GM21390 (cell line): ENCODE data around the gene ARL5C.
"Not testable (repeated sequence)": the region's sequence is repeated elsewhere in the genome, so short reads cannot be mapped to it uniquely, and the experiment has no call there.

Experiments
- ATAC-seq: cut with Tn5 transposase; IDR thresholded peaks from one replicate; pipeline ENCODE4 v1.9.1; 2021; ENCODE audit not compliant: unreplicated experiment

Gene ARL5C

DNA sequence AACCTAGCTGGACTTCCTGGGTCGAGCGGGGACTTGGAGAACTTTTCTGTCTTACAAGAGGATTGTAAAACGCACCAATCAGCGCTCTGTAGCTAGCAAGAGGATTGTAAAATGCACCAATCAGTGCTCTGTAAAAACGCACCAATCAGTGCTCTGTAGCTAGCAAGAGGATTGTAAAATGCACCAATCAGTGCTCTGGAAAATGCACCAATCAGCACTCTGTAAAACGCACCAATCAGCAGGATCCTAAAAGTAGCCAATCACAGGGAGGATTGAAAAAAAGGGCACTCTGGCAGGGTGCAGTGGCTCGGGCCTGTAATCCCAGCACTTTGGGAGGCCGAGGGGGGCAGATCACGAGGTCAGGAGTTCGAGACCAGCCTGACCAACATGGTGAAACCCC, 2.5 kb upstream of the ARL5C start:
- not testable (repeated sequence) for ATAC-seq

DNA sequence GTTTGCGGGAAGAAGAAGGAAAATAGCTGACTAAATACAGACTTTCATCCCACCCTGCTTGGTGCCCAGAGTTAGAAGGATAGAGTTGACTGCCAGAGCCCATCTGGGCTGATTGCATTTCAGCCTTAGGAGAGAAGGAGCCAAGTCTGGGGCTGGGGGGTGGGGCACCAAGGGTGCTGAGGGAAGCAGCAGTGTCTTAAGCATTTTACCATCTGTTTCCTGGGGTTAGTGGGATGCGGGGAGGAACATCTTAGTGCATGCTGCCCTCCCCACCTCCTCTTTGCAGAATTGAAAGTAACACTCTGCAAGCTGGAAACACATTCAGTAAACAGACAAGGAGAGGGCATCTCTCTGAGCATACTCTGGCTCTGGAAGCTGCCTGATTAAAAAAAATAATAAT, 1.5 kb upstream of the ARL5C start:
- no peak for ATAC-seq

DNA sequence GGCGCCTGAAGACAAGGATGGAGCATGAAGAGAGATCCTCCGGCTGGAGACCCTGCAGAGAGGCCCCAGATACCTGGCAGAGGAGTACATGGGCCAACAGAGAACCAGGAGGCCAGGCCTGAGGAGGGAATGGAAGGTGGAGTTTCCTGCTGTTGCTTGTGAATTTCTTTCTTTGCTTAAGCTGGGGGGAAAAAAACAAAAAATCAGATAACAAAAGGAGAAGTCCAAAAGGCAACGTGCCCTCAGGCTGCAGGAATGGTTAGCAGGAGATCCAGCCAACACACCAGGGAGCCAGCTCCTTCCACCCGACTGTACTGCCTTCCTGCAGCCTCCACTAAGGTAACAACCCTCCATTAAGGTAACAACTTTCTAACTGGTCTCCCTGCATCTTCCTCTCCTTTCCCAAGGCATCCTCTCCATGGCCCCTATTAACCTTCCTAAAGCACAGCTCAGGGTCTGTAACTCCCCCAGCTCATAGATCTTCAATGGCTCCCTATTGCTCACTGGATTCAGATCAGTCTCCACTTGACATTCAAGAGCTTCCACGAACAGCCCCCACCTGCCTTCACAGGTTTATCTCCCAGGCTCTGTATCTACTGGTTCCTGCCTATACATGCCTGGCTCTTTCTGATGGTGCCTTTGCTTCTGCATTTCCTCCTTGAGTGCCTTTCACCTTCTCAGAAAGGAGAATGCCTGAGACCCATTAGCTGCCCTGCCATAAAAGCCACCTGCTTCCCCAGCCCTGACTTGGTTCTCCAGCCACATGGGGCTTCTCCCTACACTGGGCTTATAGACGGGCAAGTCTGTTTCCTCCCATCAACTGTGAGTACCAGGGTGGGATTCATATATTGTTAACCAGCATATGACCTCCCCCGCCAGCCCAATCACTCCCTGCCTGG, 725 bp upstream of the ARL5C start:
- no peak for ATAC-seq

DNA sequence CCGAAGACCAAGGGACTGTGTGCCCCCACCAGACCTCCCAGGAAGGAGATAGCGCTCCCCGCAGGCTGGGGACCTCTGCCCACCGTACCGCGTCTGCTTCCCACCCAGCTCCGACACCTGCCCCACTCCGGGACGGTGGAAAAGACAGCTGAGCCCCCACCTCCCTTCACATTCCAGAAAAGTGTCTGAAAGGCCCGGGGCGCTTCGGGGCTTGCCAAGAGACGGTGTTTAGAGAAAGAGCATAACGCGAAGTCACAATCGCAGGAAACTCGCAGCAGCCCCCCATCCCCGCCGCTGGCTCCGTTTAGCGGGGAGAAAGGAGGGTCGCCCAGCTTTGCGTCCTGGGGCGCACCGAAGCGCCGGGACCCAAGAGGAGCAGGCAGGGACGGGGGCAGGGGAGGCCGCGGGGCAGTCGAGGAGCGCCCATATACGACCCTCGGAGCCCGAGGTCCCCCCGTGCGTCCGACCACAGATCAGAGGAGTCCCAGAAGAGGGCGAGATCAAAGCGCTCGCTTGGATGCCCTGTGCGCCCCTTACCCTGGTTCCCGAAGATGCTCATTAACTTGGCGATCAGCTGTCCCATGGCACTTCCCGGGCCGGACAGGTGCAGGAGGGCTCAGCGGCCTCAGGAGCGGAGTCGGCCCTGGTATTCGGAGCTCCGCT, 652 bp downstream of the ARL5C start:
- ATAC-seq: no peak

DNA sequence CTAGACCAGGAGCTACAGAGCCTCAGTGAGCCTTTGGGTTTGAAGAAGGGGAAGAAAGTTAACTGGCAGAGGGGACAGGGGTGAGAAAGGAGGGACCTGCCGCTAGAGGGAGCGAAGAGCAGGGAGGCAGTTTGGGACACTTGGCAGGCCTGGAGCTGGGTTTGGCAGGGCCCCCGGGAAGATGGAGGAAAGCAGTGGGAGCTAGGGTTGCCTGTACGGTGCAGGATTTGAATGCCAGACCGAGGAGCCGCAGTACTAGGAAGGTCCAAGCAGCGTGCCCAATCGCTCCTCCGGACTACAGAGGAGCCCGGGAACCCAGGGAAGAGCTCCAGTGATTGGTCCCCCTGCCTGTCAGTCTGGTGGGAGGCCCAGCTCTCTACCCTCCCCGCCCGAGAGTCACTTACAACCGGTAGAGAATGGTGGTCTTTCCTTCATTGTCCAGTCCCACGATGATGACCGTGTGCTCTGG, 1.3 kb downstream of the ARL5C start:
- ATAC-seq: no peak

DNA sequence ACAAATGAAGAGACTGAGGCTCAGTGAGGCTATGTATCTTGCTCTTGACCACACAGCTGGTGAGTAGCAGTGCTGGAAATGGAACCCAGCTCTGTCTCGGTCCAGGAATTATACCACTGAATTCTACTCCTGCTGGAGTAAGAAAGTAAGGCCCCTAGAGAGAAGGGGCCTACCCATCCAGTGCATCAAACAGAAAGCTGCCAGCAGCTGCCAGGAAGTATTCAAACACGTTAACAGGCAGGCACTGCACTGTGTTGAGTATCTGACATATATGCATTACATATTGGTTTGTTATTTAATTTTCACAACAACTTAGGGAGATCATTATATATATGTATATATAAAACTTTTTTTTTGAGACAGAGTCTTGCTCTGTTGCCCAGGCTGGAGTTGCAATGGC, 4.0 kb downstream of the ARL5C start:
- no peak for ATAC-seq

DNA sequence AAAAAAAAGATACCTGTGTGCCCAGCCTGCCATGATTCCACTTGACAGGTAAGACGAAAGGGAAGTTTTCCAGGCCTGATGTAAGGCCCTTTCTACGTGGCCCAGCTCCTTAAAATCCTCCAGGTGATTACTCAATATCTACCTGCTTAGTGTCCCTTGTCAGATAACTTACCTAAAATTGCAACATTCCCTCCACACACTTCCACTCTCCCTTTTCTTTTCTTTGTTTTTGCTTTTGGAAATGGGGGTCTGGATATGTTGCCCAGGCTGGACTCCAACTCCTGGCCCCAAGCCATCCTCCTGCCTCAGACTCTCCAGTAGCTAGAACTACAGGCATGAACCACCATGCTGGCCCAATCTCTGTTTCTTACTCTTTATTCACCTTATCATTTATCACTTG, 7.3 kb downstream of the ARL5C start:
- ATAC-seq: no peak

DNA sequence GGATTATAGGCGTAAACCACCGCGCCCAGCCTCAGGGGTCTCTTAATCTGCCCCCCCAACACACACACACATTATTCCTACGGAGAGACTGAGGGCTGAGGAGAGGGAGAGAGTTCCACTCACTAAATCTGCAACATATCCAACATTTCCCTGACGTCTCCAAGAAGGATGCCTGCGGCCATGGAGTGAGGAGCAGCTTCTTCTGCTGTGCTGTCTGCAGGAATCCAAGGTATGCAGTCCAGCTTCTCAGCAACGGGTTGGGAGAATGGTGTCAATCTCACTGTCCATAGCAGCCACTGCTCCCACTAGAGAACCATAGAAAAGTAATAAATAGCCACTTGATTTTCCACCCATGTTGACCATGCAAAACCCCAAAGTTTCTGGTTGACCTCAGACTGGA, 9.5 kb downstream of the ARL5C start:
- no peak for ATAC-seq

DNA sequence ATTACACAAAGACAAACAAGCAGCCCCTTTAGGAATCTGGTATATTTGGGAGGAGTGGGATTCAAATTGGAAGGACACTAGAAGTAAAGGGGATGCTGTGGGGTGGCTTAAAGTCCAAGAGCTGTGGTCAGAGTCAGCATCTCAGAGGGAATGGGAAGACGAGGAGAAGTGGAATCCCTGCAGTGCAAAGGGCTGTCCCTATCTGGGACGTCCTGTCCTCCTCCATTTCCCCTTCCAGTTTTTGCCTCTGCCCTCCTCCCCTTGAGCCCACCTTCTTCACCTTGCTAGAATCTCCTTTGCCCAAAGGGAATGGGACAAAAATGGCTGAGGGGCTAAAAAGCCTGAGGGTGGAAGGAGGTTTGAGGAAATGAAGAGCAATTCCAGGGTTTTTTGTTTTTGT, 10.3 kb downstream of the ARL5C start:
- no peak for ATAC-seq

DNA sequence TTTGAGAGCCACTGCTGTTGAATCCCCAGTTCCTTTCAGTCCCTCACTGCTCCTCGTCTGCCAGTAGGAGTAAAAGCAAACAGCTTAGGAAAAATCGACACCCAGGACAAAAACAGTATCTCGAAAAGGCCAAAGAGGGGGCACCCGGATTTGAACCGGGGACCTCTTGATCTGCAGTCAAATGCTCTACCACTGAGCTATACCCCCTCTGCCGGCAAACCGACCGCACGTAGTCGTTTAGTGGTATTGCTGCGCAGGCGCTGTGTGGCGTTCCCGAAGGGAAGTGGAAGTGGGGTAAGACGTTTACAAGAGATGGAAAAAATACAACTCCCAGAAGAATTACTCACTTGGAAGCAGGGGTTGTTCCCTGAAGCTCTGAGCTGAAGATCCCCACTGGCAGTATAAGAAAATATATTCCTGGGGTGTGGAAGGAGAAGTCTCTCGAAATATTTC, 12.3 kb downstream of the ARL5C start:
- peak; percentile 40 for ATAC-seq

DNA sequence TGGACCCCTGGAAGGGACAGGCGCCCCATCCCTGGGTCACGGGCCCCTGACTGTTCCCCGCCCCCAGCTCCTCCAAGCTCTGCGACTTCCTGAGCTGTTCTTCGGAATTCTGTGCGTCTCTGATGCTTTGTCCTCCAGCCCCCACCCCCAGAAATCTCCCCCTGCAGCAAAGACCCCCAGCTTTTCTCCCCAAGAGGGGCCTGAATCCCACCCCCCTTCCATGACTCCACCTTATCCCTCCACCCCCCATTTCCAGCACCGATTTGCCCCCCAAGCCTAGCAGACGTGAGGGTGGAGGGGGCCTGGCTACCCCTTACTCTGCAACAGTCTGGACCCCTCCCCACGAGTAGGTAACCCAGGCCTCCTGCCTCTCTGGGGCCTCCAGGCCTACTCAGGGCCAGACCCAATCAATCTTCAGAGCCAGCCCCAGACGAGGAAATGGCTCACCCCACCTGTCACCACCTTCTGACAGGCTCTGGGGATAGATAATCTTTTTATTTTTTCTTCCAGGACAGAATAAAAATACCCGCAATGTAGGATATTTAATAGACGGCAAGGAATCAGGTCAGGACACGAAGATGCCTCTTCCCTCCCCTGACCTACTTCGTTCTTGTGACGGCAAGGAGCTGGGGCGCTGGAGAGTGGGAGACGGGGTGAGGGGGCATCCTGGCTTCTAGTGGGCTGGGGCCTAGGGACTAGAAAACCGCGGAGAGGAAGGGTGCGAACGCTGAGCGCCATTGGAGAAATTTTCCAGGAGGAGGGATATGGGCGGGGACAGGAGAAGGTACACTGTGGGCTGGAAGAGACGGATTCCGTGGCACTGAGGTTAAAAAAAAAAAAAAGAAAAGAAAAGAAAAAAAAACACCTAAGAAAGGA, 13.8 kb downstream of the ARL5C start:
- no peak for ATAC-seq

DNA sequence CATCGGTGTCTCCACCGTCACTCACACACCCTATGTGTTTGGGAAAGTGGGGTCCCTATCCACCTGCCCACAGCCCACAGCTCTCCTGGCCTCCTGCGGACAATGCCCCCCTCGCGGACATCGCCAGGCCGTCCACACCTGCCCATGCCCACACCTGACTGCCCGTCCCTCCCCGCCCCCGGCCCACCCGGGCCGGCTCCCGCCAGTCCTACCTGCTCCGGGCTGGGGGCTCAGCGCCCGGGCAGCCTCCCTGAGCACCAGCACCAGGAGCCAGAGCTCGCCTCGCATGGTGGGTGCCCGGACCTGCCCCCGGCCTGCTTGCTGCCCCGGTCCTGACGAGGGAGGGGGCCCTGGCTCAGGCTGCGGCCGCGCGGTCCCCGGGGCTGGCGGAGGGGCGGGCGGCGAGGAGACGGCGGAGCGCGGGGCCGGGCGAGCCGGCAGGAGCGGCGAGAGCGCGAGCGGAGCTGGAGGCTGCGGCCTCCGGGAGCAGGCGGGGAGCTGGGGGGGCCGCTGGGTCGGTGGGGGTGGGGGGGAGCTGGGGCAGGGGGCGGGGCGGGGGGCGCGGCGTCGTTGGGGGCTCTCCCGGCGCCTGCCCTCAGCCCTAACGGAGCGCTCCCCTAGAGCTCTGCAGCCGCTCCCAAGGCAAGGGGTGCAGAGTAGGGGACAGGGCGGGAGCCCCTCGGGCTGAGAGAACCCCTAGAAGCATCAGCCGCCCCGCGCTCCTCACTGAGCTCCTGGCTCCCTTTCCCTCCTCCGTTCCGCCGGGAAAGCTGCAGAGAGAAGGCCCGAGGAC, 14.6 kb downstream of the ARL5C start, which contains the start of gene PLXDC1:
PLXDC1 (minus strand) TSS at position 488 of the 793 bp plus-strand sequence; CDS start at position 288, 200 bp downstream.
- ATAC-seq: no peak

DNA sequence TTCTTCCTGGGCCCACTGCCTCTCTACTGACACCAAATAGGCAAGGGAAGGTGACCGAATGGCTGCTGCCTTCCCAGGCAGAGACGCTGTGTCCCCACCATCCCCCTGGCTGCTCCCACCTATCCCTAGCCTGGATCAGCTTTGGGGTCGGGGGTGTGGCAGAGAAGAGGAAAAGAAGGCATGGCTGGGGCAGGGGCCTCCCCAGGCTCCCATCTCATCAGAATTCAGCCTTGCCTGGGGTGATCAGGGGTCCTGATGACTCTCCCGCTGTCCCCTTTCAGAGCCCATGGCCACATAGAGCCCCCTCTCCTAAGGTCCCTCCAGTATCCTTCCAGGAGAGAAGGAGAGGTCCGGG, 15.2 kb downstream of the ARL5C start:
- no peak for ATAC-seq

DNA sequence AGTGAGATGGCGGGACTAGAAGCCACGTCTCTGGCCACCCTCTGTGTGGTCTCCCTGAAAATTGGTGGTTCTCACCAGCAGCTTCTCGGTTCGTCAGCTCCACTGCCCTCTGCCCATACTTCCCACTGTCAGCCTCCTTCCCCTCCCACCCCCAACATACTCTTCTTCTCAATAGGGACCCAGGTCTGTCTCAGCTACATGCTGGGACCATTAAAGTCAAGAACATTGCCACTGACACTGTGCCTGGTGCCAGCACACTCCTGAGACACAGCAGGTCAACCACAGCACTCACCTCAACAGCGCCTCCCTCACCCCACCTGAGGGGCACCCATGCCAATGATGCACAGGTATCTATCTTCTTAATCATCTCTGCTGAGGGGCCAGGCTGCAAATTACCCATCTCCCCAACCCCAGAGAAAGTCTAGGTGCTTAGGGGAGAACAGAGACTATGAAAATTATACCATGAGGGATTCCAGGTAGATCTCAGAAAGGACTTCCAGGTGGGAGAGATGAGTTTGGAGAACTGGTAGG, 15.8 kb downstream of the ARL5C start:
- no peak for ATAC-seq

DNA sequence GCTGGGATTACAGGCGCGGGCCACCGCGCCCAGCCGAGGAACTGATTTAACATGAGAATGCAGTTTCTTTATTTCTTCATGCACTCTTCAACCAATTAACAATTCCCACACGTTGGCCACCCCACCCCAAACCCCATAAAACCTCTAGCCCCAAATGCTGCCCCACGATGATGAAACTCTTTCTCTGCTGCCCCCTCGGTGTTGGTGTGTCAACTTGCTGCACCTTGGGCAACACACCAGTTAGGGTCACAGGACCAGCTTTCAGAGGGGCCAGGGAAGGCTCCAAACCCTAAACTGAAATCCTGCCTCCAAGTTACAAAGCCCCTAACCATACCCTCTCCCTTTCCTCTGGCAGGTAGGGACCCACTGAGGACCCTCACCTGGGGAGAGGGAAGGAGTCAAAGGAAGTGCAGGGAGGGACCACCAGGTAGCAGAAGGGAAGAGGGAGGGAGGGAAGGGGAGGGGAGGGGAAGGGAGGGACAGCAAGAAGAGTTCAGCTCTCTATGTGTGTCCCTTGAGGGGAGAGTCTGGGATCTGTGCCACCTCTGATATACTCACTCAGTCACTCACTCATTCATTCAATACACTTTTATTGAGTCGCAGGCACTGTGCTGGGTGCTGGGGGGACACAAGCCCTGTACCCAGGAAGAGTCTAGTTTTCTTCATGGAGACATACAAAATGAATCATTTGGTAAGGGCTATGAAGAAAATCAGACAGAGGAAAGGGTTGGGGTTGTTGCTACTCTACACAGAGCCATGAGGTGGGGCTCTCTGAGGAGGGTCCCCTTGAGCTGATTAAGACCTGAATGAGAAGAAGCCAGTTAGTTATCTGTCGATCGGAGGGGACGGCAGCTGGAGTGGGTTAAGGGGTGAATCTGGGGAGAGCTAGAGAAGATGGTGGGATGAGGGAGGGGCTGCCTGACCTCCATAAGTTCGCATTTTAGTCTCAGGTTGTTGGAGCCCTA, 18.5 kb downstream of the ARL5C start:
- ATAC-seq: no peak

DNA sequence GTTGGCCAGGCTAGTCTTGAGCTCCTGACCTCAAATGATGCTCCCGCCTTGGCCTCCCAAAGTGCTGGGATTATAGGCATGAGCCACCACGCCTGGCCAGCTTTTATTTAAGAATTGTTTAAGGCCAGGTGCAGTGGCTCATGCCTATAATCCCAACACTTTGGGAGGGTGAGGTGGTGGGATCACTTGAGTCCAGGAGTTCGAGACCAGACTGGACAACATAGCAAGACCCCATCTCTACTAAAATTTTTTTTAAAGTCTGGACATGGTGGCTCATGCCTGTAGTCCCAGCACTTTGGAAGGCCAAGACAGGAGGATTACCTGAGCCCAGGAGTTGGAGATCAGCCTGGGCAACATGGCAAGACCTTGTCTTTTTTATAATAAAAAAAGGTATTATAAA, 19.7 kb downstream of the ARL5C start:
- no peak for ATAC-seq

DNA sequence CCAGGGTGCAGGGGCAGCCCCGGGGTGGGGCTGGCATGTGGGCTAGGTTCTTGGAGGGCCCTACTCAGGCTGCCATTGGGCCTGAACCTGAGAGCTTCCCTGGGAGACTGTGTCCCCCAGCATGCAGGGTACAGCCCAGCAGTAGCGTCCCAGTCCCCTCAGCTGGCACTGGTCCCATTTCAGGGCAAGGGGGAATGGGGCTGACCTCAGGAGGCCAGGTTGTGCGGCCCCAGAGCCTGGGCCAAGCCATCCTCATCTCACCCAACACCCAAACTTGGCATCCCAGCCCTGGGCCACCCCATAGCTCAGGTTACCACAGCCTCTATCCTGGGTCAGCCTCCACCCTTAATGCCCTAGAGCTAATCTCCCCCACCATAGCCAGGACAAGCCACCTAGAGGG, 20.8 kb downstream of the ARL5C start:
- ATAC-seq: no peak

DNA sequence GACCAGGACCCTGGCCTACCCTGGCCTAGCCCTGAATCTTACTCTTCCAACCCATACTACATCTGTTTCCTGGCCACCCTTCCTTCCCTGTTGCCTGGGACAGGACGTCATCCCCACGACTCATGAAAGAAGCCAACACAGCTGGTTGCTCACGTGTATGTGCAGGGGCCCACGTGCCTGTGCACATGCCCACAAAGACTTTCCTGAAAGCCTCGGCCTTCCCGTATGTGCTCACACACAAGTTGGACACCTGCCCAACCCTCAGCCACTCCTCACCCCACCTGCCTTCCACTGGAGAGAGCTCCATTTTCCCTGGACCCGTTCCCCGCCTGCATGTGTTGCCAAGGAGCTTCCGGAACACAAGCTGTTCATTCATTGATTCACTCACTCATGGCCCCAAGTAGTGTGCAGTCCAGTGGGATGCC, 21.5 kb downstream of the ARL5C start:
- ATAC-seq: no peak

DNA sequence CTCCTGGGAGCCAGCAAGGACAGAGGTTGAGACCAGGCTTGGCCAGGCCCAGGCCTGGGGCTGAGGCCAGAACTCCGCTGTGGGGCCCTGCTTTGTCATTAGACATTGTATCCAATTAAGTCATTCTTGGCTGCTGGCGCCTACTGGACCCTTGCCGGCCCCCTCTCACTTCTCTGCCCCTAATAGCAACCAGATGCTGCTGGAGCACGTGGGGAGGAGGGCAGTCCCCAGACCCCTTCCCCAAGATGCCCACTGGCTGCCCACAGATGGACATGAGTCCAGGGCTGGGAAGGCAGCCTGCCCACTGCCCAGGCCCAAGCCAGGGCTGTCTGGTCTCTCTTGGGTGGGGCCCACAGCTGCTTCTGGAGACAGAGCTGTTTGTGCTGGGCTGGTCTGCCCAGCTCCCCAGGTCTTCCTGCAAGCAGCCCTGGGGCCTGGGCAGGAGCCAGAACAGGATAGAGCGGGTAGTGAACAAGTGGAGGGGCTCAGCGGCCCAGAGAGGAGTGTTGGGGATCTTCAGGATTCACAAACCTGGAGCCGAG, 22.3 kb downstream of the ARL5C start:
- ATAC-seq: no peak
